HFF-Myc (cell line): ENCODE data around the gene MAP3K13.

Source experiments
- DNase-seq: peaks from one replicate; pipeline ENCODE4 v3.0.0-alpha.2; 2011; ENCODE audit warnings: low read depth; ENCODE audit errors: extremely low read depth
- H3K4me3 ChIP-seq: replicated peaks from 2 replicates; pipeline ENCODE4 v1.5.1; 2011; ENCODE audit warnings: low read depth, mild to moderate bottlenecking, control low read depth, low read length
- CTCF ChIP-seq: IDR thresholded peaks from 2 replicates; pipeline ENCODE4 v1.5.1; 2012; ENCODE audit warnings: mild to moderate bottlenecking, low read depth, low read length, control low read depth; ENCODE audit errors: missing control alignments

The MAP3K13 gene

GRCh38 chr3:185340751-185341150, 22.2 kb upstream of the MAP3K13 start:
- no peak for TF ChIP-seq CTCF
- no peak overlapping the region for H3K4me3 ChIP-seq
- no peak for DNase-seq

- no peak for DNase-seq
- TF ChIP-seq CTCF, result no peak
- no peak overlapping the region for H3K4me3 ChIP-seq
Measured at GRCh38 chr3:185341616-185342458, 21.1 kb upstream of the MAP3K13 start.

- no peak overlapping the region for H3K4me3 ChIP-seq
- no peak for DNase-seq
- no peak for TF ChIP-seq CTCF
Measured at GRCh38 chr3:185342459-185343174, 20.3 kb upstream of the MAP3K13 start.

GRCh38 chr3:185347399-185347798, 15.5 kb upstream of the MAP3K13 start:
- H3K4me3 ChIP-seq, result no peak overlapping the region
- DNase-seq, result no peak
- no peak for TF ChIP-seq CTCF

- no peak overlapping the region for H3K4me3 ChIP-seq
- DNase-seq, result no peak
- TF ChIP-seq CTCF, result no peak
Measured at GRCh38 chr3:185350841-185351240, 12.1 kb upstream of the MAP3K13 start.

- no peak overlapping the region for H3K4me3 ChIP-seq
- no peak for TF ChIP-seq CTCF
- no peak for DNase-seq
Measured at GRCh38 chr3:185351396-185351795, 11.5 kb upstream of the MAP3K13 start.
